Measurements from ENCODE around the gene SH3RF2.
A peak's percentile ranks its signal among the peaks of the same experiment; 100 is the strongest.
"Not testable (repeated sequence)": the region's sequence is repeated elsewhere in the genome, so short reads cannot be mapped to it uniquely, and the experiment has no call there.

Gene SH3RF2

GRCh38 chr5:145980718-145981117, 44.3 kb downstream of the SH3RF2 start:
- no peak for DNase-seq

GRCh38 chr5:145981589-145982571, 45.5 kb downstream of the SH3RF2 start:
- no peak for DNase-seq

- no peak for DNase-seq
Observed at GRCh38 chr5:145982572-145983318, 46.4 kb downstream of the SH3RF2 start.

GRCh38 chr5:145983446-145983845, 47.1 kb downstream of the SH3RF2 start:
- DNase-seq, result no peak

- DNase-seq, result no peak
Observed at GRCh38 chr5:145984072-145984471, 47.7 kb downstream of the SH3RF2 start.

- no peak for DNase-seq
Observed at GRCh38 chr5:145987856-145988255, 51.5 kb downstream of the SH3RF2 start.

- no peak for DNase-seq
Observed at GRCh38 chr5:145988993-145989392, 52.6 kb downstream of the SH3RF2 start.

- no peak for DNase-seq
Observed at GRCh38 chr5:145989428-145989827, 53.0 kb downstream of the SH3RF2 start.

- DNase-seq, result no peak
Observed at GRCh38 chr5:145990170-145990569, 53.8 kb downstream of the SH3RF2 start.

- no peak for DNase-seq
Observed at GRCh38 chr5:145991044-145991575, 54.7 kb downstream of the SH3RF2 start.

GRCh38 chr5:145993538-145993937, 57.2 kb downstream of the SH3RF2 start:
- DNase-seq, result not testable (repeated sequence)

GRCh38 chr5:145996135-145996534, 59.8 kb downstream of the SH3RF2 start:
- DNase-seq, result no peak

GRCh38 chr5:145999208-145999607, 62.8 kb downstream of the SH3RF2 start:
- peak; percentile 50 for DNase-seq

- no peak for DNase-seq
Observed at GRCh38 chr5:146000072-146000471, 63.7 kb downstream of the SH3RF2 start.

GRCh38 chr5:146001544-146002190, 65.3 kb downstream of the SH3RF2 start:
- DNase-seq, result no peak

- no peak for DNase-seq
Observed at GRCh38 chr5:146002491-146002890, 66.1 kb downstream of the SH3RF2 start.

- DNase-seq, result no peak
Observed at GRCh38 chr5:146003852-146004251, 67.5 kb downstream of the SH3RF2 start.

GRCh38 chr5:146005264-146005663, 68.9 kb downstream of the SH3RF2 start:
- DNase-seq, result no peak

- no peak for DNase-seq
Observed at GRCh38 chr5:146005723-146006122, 69.3 kb downstream of the SH3RF2 start.

- DNase-seq, result no peak
Observed at GRCh38 chr5:146006470-146007190, 70.3 kb downstream of the SH3RF2 start.

GRCh38 chr5:146007270-146007669, 70.9 kb downstream of the SH3RF2 start:
- DNase-seq, result no peak

- no peak for DNase-seq
Observed at GRCh38 chr5:146007989-146008388, 71.6 kb downstream of the SH3RF2 start.

All from activated CD4-positive, alpha-beta T cell treated with anti-CD3 and anti-CD28 coated beads, Interleukin-2, Interleukin-6, amounts not matched to agents 100 ng/mL and 50 ng/mL, durations not matched to agents 16 hours and 8 hours (primary cell).